ENCODE measurements around the gene ANGPTL3.
"Not testable (repeated sequence)": the region's sequence is repeated elsewhere in the genome, so short reads cannot be mapped to it uniquely, and the experiment has no call there.

ANGPTL3 gene, protein sequence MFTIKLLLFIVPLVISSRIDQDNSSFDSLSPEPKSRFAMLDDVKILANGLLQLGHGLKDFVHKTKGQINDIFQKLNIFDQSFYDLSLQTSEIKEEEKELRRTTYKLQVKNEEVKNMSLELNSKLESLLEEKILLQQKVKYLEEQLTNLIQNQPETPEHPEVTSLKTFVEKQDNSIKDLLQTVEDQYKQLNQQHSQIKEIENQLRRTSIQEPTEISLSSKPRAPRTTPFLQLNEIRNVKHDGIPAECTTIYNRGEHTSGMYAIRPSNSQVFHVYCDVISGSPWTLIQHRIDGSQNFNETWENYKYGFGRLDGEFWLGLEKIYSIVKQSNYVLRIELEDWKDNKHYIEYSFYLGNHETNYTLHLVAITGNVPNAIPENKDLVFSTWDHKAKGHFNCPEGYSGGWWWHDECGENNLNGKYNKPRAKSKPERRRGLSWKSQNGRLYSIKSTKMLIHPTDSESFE

DNA sequence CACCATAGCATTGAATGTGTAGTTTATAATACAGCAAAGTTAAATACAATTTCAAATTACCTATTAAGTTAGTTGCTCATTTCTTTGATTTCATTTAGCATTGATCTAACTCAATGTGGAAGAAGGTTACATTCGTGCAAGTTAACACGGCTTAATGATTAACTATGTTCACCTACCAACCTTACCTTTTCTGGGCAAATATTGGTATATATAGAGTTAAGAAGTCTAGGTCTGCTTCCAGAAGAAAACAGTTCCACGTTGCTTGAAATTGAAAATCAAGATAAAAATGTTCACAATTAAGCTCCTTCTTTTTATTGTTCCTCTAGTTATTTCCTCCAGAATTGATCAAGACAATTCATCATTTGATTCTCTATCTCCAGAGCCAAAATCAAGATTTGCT, at the start of gene ANGPTL3:
ANGPTL3 (plus strand) TSS at position 240 of the 400 bp plus-strand sequence; CDS start at position 287, 47 bp downstream.
- H3K4me3 ChIP-seq (ENCODE audit: low read depth, low read length) = no peak within 1 kb of the TSS

DNA sequence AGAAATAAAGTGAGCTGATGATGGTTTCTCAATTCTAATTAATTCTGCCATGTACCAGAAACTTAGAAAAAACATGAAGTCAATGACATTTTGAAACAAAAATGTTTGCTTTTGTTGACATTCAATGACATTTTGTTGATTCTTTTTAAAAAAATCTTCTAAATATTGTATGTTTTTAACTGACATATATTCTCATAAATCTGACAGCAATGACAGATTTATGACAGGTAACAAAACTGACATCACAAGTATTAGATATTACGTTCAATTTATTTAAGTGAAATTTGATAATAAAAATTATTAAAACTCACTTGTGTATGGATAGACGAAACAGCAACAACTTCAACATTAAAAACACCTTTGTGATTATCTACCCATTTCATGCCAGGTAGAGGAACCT, 36.0 kb upstream of the ANGPTL3 start:
- H3K4me3 ChIP-seq (ENCODE audit: low read depth, low read length) = no peak overlapping the region

DNA sequence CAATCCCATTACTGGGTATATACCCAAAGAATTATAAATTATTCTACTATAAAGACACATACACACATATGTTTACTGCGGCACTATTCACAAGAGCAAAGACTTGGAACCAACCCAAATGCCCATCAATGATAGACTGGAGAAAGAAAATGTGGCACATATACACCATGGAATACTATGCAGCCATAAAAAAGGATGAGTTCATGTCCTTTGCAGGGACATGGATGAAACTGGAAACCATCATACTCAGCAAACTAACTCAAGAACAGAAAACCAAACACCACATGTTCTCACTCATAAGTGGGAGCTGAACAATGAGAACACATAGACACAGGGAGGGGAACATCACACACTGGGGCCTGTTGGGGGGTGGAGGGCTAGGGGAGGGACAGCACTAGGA, 30.1 kb upstream of the ANGPTL3 start:
- H3K4me3 ChIP-seq (ENCODE audit: low read depth, low read length) = not testable (repeated sequence)

DNA sequence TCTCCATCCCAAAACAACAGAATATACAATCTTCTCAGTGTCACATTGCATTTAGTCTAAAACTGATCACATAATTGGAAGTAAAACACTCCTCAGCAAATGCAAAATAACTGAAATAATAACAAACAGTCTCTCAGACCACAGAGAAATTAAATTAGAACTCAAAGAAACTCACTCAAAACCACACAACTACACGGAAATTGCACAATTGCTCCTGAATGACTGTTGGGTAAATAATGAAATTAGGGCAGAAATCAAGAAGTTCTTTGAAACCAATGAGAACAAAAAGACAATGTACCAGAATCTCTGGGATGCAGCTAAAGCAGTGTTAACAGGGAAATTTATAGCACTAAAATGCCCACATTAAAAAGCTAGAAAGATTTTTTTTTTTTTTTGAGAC, 29.4 kb upstream of the ANGPTL3 start:
- H3K4me3 ChIP-seq (ENCODE audit: low read depth, low read length) = not testable (repeated sequence)

DNA sequence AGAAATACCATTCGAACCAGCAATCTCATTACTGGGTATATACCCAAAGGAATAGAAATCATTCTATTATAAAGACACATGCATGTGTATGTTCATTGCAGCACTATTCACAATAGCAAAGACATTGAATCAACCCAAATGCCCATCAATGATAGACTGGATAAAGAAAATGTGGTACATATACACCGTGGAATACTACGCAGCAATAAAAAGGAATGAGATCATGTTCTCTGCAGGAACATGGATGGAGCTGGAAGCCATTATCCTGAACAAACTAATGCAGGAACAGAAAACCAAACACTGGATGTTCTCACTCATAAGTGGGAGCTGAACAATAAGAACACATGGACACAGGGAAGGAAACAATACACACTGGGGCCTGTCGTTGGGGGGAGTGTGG, 25.8 kb upstream of the ANGPTL3 start:
- H3K4me3 ChIP-seq (ENCODE audit: low read depth, low read length) = not testable (repeated sequence)

DNA sequence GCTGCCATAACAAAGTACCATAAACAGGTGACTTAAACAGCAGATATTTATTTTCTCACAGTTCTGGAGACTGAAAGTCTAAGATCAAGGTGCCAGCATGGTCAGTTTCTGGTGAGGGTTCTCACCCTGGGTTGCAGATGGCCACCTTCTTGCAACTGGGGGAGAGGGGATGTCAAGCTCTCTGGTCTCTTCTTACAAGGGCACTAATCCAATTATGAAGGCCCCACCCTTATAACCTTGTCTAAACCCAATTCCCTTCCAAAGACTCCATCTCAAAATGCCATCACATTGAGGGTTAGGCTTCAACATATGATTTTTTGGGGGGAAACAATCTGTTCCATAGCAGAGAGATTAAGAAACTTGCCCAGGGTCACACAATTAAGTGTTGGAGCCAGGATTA, 24.8 kb upstream of the ANGPTL3 start:
- no peak overlapping the region for H3K4me3 ChIP-seq (ENCODE audit: low read depth, low read length)

DNA sequence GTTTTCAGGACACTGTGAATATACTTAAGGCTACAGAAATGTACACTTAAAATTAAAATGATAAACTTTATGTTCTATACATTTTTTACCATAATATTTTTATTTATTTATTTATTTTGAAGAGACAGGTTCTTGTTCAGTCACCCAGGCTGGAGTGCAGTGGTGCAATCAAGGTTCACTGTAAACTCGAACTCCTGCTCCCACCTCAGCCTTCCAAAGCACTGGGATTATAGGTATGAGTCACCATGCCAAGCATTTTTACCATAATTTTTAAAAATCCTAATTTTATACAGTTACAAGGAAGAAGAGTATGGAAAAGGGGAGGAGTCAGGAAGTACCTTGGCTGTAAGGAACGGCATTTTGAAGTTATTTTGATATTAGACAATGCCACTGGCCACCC, 23.6 kb upstream of the ANGPTL3 start:
- no peak overlapping the region for H3K4me3 ChIP-seq (ENCODE audit: low read depth, low read length)

DNA sequence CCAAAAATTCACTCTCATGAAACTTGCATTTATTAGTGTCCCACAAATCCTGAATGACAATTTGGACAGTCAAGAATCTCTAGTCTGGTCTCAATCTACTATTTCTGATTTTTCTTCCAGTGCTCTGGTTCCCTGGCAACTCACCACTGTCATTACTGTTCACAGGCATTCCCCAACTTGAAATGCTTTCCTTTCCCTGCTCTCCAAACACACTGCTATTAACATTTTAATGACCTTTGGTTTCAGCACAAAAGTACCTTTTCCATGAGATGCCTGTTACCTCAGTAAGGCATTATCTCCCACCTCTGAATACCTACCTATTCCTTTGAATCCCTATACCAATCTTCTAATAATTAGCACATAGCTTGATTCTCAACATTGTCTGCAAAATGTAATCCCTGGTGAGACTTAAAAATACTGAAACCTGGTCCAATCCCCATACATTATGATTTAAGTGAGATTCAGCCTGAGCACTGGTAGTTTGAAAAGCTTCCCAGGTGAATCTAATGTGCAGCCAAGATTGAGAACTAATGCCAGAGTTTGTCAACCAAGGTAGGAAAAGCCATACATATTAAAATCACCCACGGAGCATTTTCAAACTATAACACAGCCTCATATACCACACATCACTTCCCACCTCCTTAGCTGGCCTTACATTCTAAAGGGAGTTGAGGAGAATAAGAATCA, 11.7 kb upstream of the ANGPTL3 start:
- H3K4me3 ChIP-seq (ENCODE audit: low read depth, low read length) = no peak overlapping the region

DNA sequence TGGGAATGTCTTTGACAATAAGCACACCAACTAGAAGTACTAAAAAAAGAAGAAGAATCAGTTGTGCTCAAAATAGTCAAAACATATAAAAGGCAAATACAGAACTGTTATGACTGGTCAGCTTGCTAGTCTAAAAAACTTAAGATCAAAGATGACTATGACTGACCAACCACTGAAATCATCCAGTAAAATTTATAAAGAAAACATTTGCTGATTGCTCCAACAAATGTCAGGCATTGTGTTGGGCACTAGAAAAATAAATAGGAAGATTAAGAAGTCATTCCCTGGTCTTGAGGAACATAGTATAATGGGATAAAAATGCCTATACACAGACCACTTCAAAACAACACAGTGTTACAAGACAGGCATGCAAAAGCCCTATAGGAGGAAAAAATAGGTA, 9.3 kb upstream of the ANGPTL3 start:
- H3K4me3 ChIP-seq (ENCODE audit: low read depth, low read length) = no peak overlapping the region

DNA sequence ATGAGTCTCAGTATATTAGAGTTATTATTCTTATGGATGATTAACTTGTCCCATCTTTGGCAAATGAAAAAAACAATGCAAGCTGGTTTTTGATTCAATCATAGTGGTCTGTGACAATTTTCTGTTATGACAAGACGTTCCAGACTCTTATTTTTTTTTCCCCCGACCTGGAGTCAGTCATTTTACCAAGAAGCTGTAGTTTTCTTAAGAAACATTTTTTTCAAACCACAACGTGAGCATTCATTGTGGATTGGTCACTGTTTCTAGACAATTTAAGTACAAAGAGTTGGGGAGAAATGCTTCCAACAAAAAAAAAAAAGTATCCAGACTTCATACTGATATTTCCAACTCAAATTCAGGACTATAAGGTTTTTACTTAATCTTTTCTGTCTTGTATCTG, 8.0 kb upstream of the ANGPTL3 start:
- H3K4me3 ChIP-seq (ENCODE audit: low read depth, low read length) = no peak overlapping the region

DNA sequence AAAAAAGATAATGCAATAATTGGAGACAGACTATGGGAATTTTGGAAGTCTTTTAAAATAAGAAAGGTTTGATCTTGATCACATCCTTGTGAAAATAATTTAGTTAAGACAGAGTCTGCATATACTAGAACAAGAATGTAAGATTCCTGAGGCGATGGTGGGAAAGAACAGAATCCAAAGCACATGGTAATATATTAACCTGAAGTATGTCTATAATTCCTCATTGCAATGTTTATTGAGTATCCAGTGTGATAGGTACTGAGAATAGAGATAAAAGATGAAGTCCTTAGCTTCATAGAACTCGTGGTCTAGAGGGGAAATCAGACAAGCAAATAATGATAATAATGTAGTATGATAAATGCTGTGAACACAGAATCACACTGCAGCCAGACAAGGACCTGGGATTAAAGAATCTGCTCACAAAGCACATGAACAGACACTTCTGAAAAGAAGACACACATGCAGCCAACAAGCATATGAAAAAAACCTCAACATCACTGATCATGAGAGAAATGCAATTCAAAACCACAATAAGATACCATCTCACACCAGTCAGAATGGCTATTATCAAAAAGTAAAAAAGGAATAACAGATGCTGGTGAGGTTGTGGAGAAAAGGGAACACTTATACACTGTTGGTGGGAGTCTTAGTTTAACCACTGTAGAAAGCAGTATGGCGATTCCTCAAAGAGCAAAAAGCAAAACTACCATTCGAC, 6.9 kb upstream of the ANGPTL3 start:
- H3K4me3 ChIP-seq (ENCODE audit: low read depth, low read length) = no peak overlapping the region

DNA sequence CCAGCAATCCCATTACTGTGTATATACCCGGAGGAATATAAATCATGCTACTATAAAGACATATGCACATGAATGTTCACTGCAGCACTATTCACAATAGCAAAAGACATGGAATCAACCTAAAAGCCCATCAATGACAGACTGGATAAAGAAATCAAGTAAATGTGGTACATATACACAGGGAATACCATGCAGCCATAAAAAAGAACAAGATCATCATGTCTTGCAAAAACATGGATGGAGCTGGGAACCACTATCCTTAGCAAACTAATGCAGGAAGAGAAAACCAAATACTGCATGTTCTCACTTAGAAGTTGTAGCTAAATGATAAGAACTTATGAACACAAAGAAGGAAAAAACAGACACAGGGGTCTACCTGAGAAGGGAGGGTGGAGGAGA, 6.4 kb upstream of the ANGPTL3 start:
- H3K4me3 ChIP-seq (ENCODE audit: low read depth, low read length) = no peak overlapping the region

DNA sequence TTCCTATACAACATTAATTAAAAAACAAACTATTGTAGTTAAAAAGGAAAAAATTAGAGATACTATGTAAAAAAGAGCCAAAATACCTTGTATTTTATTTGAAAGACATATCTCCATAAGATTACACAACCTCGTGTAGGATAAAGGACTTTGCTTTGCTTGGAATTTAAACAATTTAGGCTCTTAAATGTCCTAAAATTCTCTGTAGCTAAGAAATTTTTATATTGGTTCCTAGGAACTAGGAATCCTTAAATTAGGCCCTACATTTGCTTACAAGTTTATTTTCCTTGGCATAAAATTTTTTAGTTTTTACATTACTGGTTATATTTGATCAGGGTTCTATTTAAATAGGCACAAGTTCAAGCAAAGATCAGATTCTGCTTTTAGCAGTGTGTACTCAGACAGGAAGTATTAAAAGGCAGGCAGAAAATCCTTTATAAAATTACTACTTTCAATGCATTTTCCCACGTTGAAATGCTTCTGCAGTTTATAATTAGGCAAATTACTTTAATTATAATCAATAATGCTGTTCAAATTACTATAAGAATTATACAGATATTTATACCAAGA, 3.4 kb upstream of the ANGPTL3 start:
- no peak overlapping the region for H3K4me3 ChIP-seq (ENCODE audit: low read depth, low read length)

DNA sequence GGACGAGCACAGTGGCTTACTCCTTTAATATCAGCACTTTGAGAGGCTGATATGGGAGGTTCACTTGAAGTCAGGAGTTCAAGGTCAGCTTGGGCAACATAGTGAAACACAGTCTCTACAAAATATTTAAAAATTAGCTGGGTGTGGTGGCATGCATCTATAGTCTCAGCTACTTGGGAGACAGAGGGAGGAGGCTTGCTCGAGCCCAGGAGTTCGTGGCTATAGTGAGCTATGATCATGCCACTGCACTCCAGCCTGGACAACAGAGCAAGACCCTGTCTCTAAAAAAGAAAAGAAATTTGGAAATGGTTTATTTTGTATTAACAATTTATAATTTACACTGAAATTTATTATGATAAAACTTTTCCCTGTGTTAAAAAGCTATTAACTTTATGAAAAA, 1.7 kb upstream of the ANGPTL3 start:
- H3K4me3 ChIP-seq (ENCODE audit: low read depth, low read length) = no peak overlapping the region

DNA sequence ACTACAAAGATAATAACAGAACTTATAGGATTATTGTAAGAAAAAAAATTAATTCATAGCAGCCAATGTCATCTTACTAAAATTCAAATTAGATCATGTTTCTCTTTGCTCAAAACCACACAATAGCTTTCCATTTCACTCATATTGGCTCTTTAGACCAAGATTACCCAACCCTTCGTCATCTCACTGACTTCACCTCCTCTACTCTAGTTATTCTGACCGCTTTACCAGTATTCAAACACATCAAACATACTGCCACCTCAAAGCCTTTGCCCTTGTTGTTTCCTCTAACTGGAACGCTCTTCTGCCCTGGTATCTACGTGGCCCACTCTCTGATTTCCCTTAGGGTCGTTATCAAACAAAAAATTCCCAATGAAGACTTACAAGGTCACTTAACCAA, 1.7 kb downstream of the ANGPTL3 start:
- H3K4me3 ChIP-seq (ENCODE audit: low read depth, low read length) = no peak overlapping the region

DNA sequence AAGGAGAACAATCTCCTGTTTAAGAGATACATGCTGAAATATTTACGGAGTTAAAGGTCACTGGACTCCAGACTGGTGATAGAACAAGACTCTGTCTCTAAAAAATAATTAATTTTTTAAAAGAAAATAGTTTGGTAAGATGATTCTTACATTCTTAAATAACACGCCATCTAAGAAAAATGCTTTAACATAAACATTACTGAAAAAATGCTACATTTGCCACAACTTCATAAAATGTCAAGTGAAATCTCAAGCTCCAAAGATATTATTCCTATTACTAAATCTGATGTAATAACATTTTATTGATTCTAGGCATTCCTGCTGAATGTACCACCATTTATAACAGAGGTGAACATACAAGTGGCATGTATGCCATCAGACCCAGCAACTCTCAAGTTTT, 4.1 kb downstream of the ANGPTL3 start:
- H3K4me3 ChIP-seq (ENCODE audit: low read depth, low read length) = no peak overlapping the region

DNA sequence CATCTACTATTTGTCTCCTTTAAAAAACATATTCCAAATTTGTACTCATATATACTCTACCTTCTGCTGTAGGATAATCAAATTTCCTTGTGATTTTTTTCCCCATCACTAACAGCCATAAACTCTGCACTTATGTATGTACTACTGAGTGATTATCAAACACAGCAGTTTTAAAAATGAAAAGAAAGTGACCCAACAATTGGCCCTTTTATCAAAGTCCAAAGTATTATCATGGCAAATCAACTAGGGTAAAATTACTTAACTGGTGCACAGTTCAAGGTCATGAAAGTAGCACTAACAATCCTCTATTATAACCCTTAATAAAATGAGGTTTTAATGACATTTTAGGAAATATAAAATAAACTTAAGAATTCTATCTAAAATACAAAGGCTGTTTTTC, 11.6 kb downstream of the ANGPTL3 start:
- no peak overlapping the region for H3K4me3 ChIP-seq (ENCODE audit: low read depth, low read length)

DNA sequence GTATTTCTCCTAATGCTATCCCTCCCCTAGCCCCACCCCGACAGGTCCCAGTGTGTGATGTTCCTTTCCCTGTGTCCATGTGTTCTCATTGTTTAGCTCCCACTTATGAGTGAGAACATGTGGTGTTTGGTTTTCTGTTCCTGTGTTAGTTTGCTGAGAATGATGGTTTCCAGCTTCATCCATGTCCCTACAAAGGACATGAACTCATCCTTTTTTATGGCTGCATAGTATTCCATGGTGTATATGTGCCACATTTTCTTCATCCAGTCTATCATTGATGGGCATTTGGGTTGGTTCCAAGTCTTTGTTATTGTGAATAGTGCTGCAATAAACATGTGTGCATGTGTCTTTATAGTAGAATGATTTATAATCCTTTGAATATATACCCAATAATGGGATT, 13.3 kb downstream of the ANGPTL3 start:
- H3K4me3 ChIP-seq (ENCODE audit: low read depth, low read length) = not testable (repeated sequence)

DNA sequence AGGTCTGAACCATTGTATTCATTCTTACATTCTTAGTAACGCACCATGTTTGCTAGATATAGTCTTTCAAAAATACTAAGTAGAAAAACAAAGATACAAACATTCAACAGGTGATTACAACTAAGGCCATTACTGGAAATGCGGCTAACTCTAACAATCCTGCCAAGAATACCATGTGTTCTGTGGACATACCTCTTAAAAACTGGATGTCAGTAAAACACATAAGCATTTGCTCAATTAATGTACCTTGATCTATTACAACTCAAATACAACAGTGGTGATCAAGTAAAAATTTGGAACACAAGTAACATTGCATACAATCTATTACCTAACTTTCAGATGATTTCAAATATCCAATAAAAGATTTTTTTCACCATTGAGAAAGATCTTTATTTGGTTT, 15.4 kb downstream of the ANGPTL3 start:
- H3K4me3 ChIP-seq (ENCODE audit: low read depth, low read length) = no peak overlapping the region

DNA sequence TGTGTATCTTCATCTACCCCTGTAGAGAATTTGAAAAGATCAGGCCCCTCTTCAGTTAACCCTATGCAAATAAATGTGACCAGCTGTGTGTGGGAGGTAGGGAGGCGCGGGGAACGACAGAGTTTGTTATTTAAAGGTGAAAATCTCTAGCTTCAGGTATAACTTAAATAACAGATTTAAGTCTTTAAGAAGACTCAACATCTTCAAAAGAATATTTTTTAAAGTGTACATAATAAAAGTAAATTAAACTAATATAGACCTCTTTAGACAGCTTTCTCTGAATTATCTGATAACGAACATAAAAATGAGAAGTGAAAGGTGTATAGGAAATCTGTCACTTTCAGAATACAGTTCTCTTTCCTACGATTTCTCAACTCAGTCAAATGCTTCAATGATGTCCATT, 16.0 kb downstream of the ANGPTL3 start:
- no peak overlapping the region for H3K4me3 ChIP-seq (ENCODE audit: low read depth, low read length)

DNA sequence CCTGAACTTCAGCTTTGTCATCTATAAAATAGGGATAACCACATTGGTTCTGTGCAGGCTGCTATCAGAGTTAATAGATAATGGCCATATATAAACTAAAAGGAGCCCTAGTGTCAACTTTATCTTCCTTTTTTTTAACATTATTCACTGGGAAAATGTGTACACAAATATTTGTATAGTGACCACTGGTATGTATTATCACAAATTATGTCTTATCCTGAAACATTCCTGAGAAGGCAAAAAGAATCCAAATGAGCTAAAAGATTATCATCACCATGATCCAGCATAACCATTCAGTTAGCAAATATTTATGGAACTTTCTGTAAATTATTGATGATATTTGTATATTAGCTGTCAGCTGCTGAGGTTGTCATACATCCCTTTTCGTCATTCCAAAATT, 16.6 kb downstream of the ANGPTL3 start:
- H3K4me3 ChIP-seq (ENCODE audit: low read depth, low read length) = no peak overlapping the region

DNA sequence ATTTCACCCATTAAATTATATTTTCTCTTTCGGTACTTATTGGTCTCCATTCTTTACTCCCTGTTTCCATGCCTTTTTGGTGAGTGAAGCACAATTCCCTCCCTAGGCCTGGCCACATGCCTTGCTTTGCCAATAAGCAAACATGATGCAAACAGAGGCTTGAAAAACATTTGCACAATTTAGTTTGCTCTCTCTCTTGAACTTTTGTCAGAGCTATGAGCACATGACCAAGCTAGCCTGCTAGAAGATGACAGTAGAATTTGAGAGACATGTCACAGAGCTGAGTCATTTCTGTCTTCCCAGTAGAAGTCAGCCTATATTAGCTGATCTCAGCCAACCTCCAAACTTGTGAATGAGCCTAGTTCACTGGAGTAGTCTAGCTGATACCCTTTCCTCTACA, 24.6 kb downstream of the ANGPTL3 start:
- H3K4me3 ChIP-seq (ENCODE audit: low read depth, low read length) = no peak overlapping the region

Data from iPS-11a (cell line).